IPS-15b (cell line): ENCODE results near the gene SFSWAP.

Experiments used
- H3K27me3 ChIP-seq: one replicate; pipeline ENCODE4 v1.6.1; 2013; ENCODE audit warnings: low read length; ENCODE audit not compliant: control insufficient read depth, insufficient read depth
- H3K36me3 ChIP-seq: one replicate; pipeline ENCODE4 v1.6.1; 2013; ENCODE audit warnings: low read length; ENCODE audit not compliant: control insufficient read depth, insufficient read depth
- H3K4me1 ChIP-seq: one replicate; pipeline ENCODE4 v1.6.1; 2013; ENCODE audit warnings: mild to moderate bottlenecking, low read length; ENCODE audit not compliant: control insufficient read depth, insufficient read depth
- H3K4me3 ChIP-seq: one replicate; pipeline ENCODE4 v1.5.1; 2013; ENCODE audit warnings: low read depth, low read length
- H3K9ac ChIP-seq: one replicate; pipeline ENCODE4 v1.6.1; 2013; ENCODE audit warnings: low read depth, mild to moderate bottlenecking, low read length
- H3K9me3 ChIP-seq: one replicate; pipeline ENCODE4 v1.6.1; 2013; ENCODE audit warnings: mild to moderate bottlenecking, low read length; ENCODE audit not compliant: control insufficient read depth, insufficient read depth

The SFSWAP gene

GRCh38 chr12:131755305-131756113 is 44.6 kb downstream of the SFSWAP start:
- Histone ChIP-seq H3K36me3 (peaks cover 39% of the 10 kb centered on the region), H3K9ac (no peak overlapping the region), H3K27me3 (no peaks in the 10 kb centered on the region), H3K4me3 (no peak overlapping the region), H3K4me1 (peaks cover 3% of the 10 kb centered on the region), H3K9me3 (no peaks in the 10 kb centered on the region)

GRCh38 chr12:131756441-131756840 is 45.6 kb downstream of the SFSWAP start:
- no peak overlapping the region for H3K9ac ChIP-seq
- H3K27me3 ChIP-seq = no peaks in the 10 kb centered on the region
- peaks cover 41% of the 10 kb centered on the region for H3K36me3 ChIP-seq
- no peaks in the 10 kb centered on the region for H3K9me3 ChIP-seq
- H3K4me1 ChIP-seq = peaks cover 3% of the 10 kb centered on the region
- H3K4me3 ChIP-seq = no peak overlapping the region

GRCh38 chr12:131757111-131757510 is 46.2 kb downstream of the SFSWAP start:
- H3K36me3 ChIP-seq = peaks cover 41% of the 10 kb centered on the region
- no peaks in the 10 kb centered on the region for H3K27me3 ChIP-seq
- H3K9me3 ChIP-seq = no peaks in the 10 kb centered on the region
- no peak overlapping the region for H3K9ac ChIP-seq
- peaks cover 3% of the 10 kb centered on the region for H3K4me1 ChIP-seq
- no peak overlapping the region for H3K4me3 ChIP-seq

GRCh38 chr12:131758016-131758739 is 47.3 kb downstream of the SFSWAP start:
- Histone ChIP-seq H3K36me3 (peaks cover 39% of the 10 kb centered on the region), H3K9me3 (no peaks in the 10 kb centered on the region), H3K4me1 (no peaks in the 10 kb centered on the region), H3K27me3 (no peaks in the 10 kb centered on the region), H3K4me3 (no peak overlapping the region), H3K9ac (no peak overlapping the region)

- Histone ChIP-seq H3K9ac (no peak overlapping the region), H3K4me1 (no peaks in the 10 kb centered on the region), H3K9me3 (no peaks in the 10 kb centered on the region), H3K36me3 (peaks cover 38% of the 10 kb centered on the region), H3K27me3 (no peaks in the 10 kb centered on the region), H3K4me3 (no peak overlapping the region)
Measured at GRCh38 chr12:131759176-131759575, 48.3 kb downstream of the SFSWAP start.

- peaks cover 37% of the 10 kb centered on the region for H3K36me3 ChIP-seq
- no peaks in the 10 kb centered on the region for H3K9me3 ChIP-seq
- no peaks in the 10 kb centered on the region for H3K27me3 ChIP-seq
- no peak overlapping the region for H3K9ac ChIP-seq
- H3K4me3 ChIP-seq = no peak overlapping the region
- H3K4me1 ChIP-seq = no peaks in the 10 kb centered on the region
Measured at GRCh38 chr12:131761638-131762037, 50.7 kb downstream of the SFSWAP start.

- no peak overlapping the region for H3K9ac ChIP-seq
- no peak overlapping the region for H3K4me3 ChIP-seq
- H3K4me1 ChIP-seq = no peaks in the 10 kb centered on the region
- H3K9me3 ChIP-seq = no peaks in the 10 kb centered on the region
- peaks cover 22% of the 10 kb centered on the region for H3K36me3 ChIP-seq
- H3K27me3 ChIP-seq = no peaks in the 10 kb centered on the region
Measured at GRCh38 chr12:131764738-131765137, 53.8 kb downstream of the SFSWAP start.

GRCh38 chr12:131765961-131766360 is 55.1 kb downstream of the SFSWAP start:
- Histone ChIP-seq H3K36me3 (peaks cover 27% of the 10 kb centered on the region), H3K9ac (no peak overlapping the region), H3K27me3 (no peaks in the 10 kb centered on the region), H3K9me3 (no peaks in the 10 kb centered on the region), H3K4me1 (no peaks in the 10 kb centered on the region), H3K4me3 (no peak overlapping the region)

GRCh38 chr12:131766382-131767107 is 55.7 kb downstream of the SFSWAP start:
- Histone ChIP-seq H3K9me3 (no peaks in the 10 kb centered on the region), H3K27me3 (no peaks in the 10 kb centered on the region), H3K9ac (no peak overlapping the region), H3K4me1 (no peaks in the 10 kb centered on the region), H3K4me3 (no peak overlapping the region), H3K36me3 (peaks cover 25% of the 10 kb centered on the region)

- Histone ChIP-seq H3K9ac (no peak overlapping the region), H3K4me1 (peaks cover 18% of the 10 kb centered on the region), H3K27me3 (no peaks in the 10 kb centered on the region), H3K9me3 (no peaks in the 10 kb centered on the region), H3K36me3 (peaks cover 21% of the 10 kb centered on the region), H3K4me3 (no peak overlapping the region)
Measured at GRCh38 chr12:131770120-131770519, 59.2 kb downstream of the SFSWAP start.

- peaks cover 18% of the 10 kb centered on the region for H3K36me3 ChIP-seq
- H3K9ac ChIP-seq = no peak overlapping the region
Measured at GRCh38 chr12:131771965-131772364, 61.1 kb downstream of the SFSWAP start.

More at GRCh38 chr12:131771965-131772364, 61.1 kb downstream of the SFSWAP start:
- Histone ChIP-seq H3K4me3 (no peak overlapping the region), H3K9me3 (no peaks in the 10 kb centered on the region), H3K4me1 (peaks cover 24% of the 10 kb centered on the region), H3K27me3 (no peaks in the 10 kb centered on the region)
